ENCODE data around the gene SLC38A8. TPM values are rescaled to one million over a fixed set of nuclear protein-coding genes. Genes with fewer than 3 reads are reported as not detected.
A peak's percentile ranks its signal among the peaks of the same experiment; 100 is the strongest.

Gene SLC38A8
- total RNA-seq, 3 donors from 2014 or later (not counting 1 experiment from before 2014, with no cell fraction given): not detected

DNA sequence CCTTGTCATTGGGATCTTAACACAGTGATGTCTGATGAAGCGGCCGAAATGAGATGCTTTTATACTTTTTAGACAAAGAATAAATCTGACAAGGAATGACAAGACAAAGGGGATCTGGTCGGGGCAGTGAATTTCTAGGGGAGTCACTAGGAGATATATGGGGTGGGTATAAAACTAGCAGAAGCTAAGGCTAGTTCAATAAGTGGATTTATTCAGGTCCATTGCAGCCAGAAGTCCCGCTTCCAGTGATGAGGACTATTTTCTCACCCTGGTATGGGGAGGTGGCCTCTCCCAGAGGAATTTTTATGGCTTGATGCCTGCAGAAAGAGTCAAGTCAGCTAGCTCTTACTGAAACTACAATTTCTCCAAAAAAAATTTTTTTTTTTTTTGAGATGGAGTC lies 23.9 kb downstream of the SLC38A8 start:
- Histone ChIP-seq H3K4me1 (ENCODE audit: control insufficient read depth, insufficient read depth, low read length) (peaks cover 8% of the 10 kb centered on the region), H3K27me3 (ENCODE audit: control insufficient read depth, insufficient read depth, low read length) (no peaks in the 10 kb centered on the region), H3K9me3 (ENCODE audit: control insufficient read depth, insufficient read depth, low read length) (peaks cover 11% of the 10 kb centered on the region), H3K4me3 (ENCODE audit: low read length) (no peak overlapping the region), H3K36me3 (ENCODE audit: control insufficient read depth, insufficient read depth, low read length) (no peaks in the 10 kb centered on the region), H3K27ac (ENCODE audit: low read length) (no peak overlapping the region)
- H3K4me3 Mint-ChIP-seq: no peak overlapping the region
- H3K27ac Mint-ChIP-seq: no peak overlapping the region
- no peaks in the 10 kb centered on the region for H3K36me3 Mint-ChIP-seq
- ATAC-seq (no peak), DNase-seq (no peak)
- TF ChIP-seq, protein P1, sequence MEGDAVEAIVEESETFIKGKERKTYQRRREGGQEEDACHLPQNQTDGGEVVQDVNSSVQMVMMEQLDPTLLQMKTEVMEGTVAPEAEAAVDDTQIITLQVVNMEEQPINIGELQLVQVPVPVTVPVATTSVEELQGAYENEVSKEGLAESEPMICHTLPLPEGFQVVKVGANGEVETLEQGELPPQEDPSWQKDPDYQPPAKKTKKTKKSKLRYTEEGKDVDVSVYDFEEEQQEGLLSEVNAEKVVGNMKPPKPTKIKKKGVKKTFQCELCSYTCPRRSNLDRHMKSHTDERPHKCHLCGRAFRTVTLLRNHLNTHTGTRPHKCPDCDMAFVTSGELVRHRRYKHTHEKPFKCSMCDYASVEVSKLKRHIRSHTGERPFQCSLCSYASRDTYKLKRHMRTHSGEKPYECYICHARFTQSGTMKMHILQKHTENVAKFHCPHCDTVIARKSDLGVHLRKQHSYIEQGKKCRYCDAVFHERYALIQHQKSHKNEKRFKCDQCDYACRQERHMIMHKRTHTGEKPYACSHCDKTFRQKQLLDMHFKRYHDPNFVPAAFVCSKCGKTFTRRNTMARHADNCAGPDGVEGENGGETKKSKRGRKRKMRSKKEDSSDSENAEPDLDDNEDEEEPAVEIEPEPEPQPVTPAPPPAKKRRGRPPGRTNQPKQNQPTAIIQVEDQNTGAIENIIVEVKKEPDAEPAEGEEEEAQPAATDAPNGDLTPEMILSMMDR (IDR thresholded peaks at IDR 0.05): no peak
- H3K9me3 Mint-ChIP-seq: peaks cover 0 to 3% of the 10 kb centered on the region in 2 donors
- 89% methylated on average over 4 of the region's 4 CpGs for WGBS (ENCODE audit: insufficient coverage)
- intact Hi-C loops (cut with micrococcal nuclease): no loop called here
- no peaks in the 10 kb centered on the region for H3K27me3 Mint-ChIP-seq (ENCODE audit: low read depth in 2 of 2)
- peaks cover 10% of the 10 kb centered on the region in 2 donors for H3K4me1 Mint-ChIP-seq

DNA sequence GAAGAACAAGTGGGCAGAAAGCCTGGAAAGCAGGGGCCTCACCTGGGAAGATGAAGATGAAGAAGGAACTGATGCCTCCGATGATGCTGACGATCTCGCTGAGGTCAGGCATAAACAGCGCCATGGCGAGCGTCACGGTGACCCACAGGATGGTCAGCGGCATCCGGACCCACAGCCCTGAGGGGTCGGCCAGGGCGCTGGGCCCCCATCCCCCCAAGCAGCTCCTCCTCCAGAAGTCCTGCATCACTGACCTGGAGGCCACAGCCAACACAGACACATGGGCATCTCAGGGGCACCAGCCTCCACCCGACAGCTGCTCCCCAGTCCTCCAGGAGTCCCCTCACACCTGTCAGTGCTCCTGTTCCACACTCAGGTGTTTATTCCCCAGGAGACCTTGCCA lies 26.1 kb downstream of the SLC38A8 start:
- H3K27ac ChIP-seq (ENCODE audit: low read length): no peak overlapping the region
- no peak for DNase-seq
- H3K9me3 ChIP-seq (ENCODE audit: control insufficient read depth, insufficient read depth, low read length): peaks cover 8% of the 10 kb centered on the region
- TF ChIP-seq, protein P1 (IDR thresholded peaks at IDR 0.05): no peak
- intact Hi-C loops (cut with micrococcal nuclease): no loop called here
- Mint-ChIP-seq H3K36me3 (no peaks in the 10 kb centered on the region), H3K4me1 (peaks cover 10% of the 10 kb centered on the region in 2 donors), H3K27me3 (ENCODE audit: low read depth in 2 of 2) (no peaks in the 10 kb centered on the region), H3K4me3 (no peak overlapping the region), H3K27ac (no peak overlapping the region), H3K9me3 (peaks cover 0 to 2% of the 10 kb centered on the region in 2 donors)
- no peaks in the 10 kb centered on the region for H3K36me3 ChIP-seq (ENCODE audit: control insufficient read depth, insufficient read depth, low read length)
- 90% methylated on average over 12 of the region's 12 CpGs for WGBS (ENCODE audit: insufficient coverage)
- no peak overlapping the region for H3K4me3 ChIP-seq (ENCODE audit: low read length)
- no peaks in the 10 kb centered on the region for H3K27me3 ChIP-seq (ENCODE audit: control insufficient read depth, insufficient read depth, low read length)
- H3K4me1 ChIP-seq (ENCODE audit: control insufficient read depth, insufficient read depth, low read length): peaks cover 8% of the 10 kb centered on the region
- ATAC-seq: no peak

DNA sequence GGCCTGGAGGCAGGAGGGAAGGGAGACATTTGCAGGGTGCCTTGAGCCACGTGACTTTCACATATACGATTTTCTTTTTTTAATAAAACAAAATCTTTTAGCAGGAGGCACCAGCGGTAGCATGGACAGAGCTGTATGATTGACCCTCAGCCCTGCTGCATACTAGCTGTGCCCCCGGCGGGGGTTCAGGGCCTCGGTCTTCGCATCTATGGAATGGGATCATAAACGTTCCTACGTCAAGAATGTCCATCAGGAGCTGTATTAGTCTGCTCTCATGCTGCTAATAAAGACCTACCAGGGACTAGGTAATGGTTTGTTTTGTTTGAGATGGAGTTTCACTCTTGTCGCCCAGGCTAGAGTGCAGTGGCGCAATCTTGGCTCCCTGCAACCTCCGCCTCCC lies 27.2 kb downstream of the SLC38A8 start:
- DNase-seq: no peak
- intact Hi-C loops (cut with micrococcal nuclease): no loop called here
- Mint-ChIP-seq H3K4me1 (peaks cover 10% of the 10 kb centered on the region in 2 donors), H3K9me3 (no peaks in the 10 kb centered on the region), H3K27ac (no peak overlapping the region), H3K36me3 (no peaks in the 10 kb centered on the region), H3K27me3 (ENCODE audit: low read depth in 2 of 2) (no peaks in the 10 kb centered on the region), H3K4me3 (no peak overlapping the region)
- TF ChIP-seq, protein P1 (IDR thresholded peaks at IDR 0.05): no peak
- Histone ChIP-seq H3K4me3 (ENCODE audit: low read length) (no peak overlapping the region), H3K36me3 (ENCODE audit: control insufficient read depth, insufficient read depth, low read length) (no peaks in the 10 kb centered on the region), H3K9me3 (ENCODE audit: control insufficient read depth, insufficient read depth, low read length) (peaks cover 3% of the 10 kb centered on the region), H3K27ac (ENCODE audit: low read length) (no peak overlapping the region), H3K27me3 (ENCODE audit: control insufficient read depth, insufficient read depth, low read length) (no peaks in the 10 kb centered on the region), H3K4me1 (ENCODE audit: control insufficient read depth, insufficient read depth, low read length) (peaks cover 8% of the 10 kb centered on the region)
- WGBS (ENCODE audit: insufficient coverage): 91% methylated on average over 12 of the region's 12 CpGs
- ATAC-seq: no peak

DNA sequence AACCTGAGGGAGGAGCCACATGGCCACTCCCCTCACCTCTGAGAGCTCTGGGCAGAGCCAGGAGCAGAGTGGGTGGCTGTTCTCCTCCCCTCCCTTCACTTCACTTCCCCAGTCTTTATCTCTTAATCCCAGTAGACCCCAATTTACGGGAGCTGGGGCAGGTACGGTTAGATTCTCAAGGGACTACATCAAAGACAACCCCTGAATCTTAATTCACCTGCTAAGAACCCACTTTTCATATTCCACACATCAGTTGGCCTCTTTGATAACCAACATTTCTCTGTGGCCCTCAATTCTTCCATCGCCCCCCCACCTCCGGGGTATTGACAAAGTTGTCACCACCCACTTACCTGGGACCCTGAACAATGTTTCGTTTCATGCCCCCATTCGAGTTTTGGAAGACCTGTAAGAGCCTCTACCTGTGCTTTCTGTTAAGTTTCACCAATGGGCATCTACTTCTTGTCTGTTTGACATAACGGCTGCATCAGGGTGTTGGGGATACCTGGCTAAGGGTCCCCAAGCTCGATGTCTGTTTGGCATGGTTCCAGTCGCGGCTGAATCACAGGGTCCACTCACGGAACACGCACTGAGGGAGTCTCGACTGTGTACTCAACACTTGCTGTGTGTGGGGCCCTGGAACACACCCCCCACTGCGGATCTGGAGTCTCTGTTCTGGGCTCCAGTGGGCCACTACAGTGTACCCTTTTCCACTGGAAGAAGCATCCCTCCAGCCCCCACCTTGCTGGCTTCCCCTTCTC lies 27.8 kb downstream of the SLC38A8 start:
- H3K4me1 Mint-ChIP-seq: peaks cover 10% of the 10 kb centered on the region in 2 donors
- peaks cover 3% of the 10 kb centered on the region for H3K9me3 ChIP-seq (ENCODE audit: control insufficient read depth, insufficient read depth, low read length)
- H3K27ac Mint-ChIP-seq: no peak overlapping the region
- no peaks in the 10 kb centered on the region for H3K9me3 Mint-ChIP-seq
- no peak for DNase-seq
- peak overlapping the region; percentile 9 for H3K4me3 Mint-ChIP-seq
- no peaks in the 10 kb centered on the region for H3K27me3 Mint-ChIP-seq (ENCODE audit: low read depth in 2 of 2)
- H3K4me3 ChIP-seq (ENCODE audit: low read length): no peak overlapping the region
- peaks cover 8% of the 10 kb centered on the region for H3K4me1 ChIP-seq (ENCODE audit: control insufficient read depth, insufficient read depth, low read length)
- TF ChIP-seq, protein P1 (IDR thresholded peaks at IDR 0.05): no peak
- 79% methylated on average over 14 of the region's 14 CpGs for WGBS (ENCODE audit: insufficient coverage)
- no peaks in the 10 kb centered on the region for H3K36me3 Mint-ChIP-seq
- no peaks in the 10 kb centered on the region for H3K36me3 ChIP-seq (ENCODE audit: control insufficient read depth, insufficient read depth, low read length)
- H3K27me3 ChIP-seq (ENCODE audit: control insufficient read depth, insufficient read depth, low read length): no peaks in the 10 kb centered on the region
- intact Hi-C loops (cut with micrococcal nuclease): no loop called here
- no peak for ATAC-seq
- H3K27ac ChIP-seq (ENCODE audit: low read length): no peak overlapping the region
